WERI-Rb-1 (cell line): ENCODE measurements around the gene SLC5A6.

Experiments used
- DNase-seq: peaks from one replicate; pipeline ENCODE4 v3.0.0-alpha.2; 2020
- H3K27ac ChIP-seq: fragments of 250-450 bp; sonication (Bioruptor Pico); 2 replicates; pipeline ENCODE4 v1.5.1; 2020; ENCODE audit warnings: mild to moderate bottlenecking, moderate library complexity
- H3K27me3 ChIP-seq: fragments of 250-450 bp; sonication (Bioruptor Pico); 2 replicates; pipeline ENCODE4 v1.5.1; 2021; ENCODE audit warnings: mild to moderate bottlenecking, low read depth, moderate library complexity; ENCODE audit not compliant: insufficient read depth, severe bottlenecking
- H3K36me3 ChIP-seq: fragments of 250-450 bp; sonication (Bioruptor Pico); 2 replicates; pipeline ENCODE4 v1.5.1; 2020; ENCODE audit warnings: mild to moderate bottlenecking, moderate library complexity
- H3K4me3 ChIP-seq: 2 replicates; pipeline ENCODE4 v1.5.1; 2011; ENCODE audit warnings: low read depth, mild to moderate bottlenecking, control low read depth, low read length
- H3K9me3 ChIP-seq: fragments of 250-450 bp; sonication (Bioruptor Pico); 2 replicates; pipeline ENCODE4 v1.5.1; 2021; ENCODE audit warnings: mild to moderate bottlenecking, moderate library complexity; ENCODE audit not compliant: severe bottlenecking
- TF ChIP-seq, protein P1 (sequence below): IDR thresholded peaks from 2 replicates; pipeline ENCODE4 v1.5.1; 2011; ENCODE audit warnings: low read depth, mild to moderate bottlenecking, control low read depth, inconsistent platforms, low read length

Gene SLC5A6

GRCh38 chr2:27241761-27242613 lies 29.9 kb upstream of the SLC5A6 start:
- Histone ChIP-seq H3K4me3 (no peak overlapping the region), H3K36me3 (peaks cover 81% of the 10 kb centered on the region), H3K27me3 (no peaks in the 10 kb centered on the region), H3K27ac (no peak overlapping the region), H3K9me3 (no peaks in the 10 kb centered on the region)
- no peak for DNase-seq
- TF ChIP-seq, protein P1, sequence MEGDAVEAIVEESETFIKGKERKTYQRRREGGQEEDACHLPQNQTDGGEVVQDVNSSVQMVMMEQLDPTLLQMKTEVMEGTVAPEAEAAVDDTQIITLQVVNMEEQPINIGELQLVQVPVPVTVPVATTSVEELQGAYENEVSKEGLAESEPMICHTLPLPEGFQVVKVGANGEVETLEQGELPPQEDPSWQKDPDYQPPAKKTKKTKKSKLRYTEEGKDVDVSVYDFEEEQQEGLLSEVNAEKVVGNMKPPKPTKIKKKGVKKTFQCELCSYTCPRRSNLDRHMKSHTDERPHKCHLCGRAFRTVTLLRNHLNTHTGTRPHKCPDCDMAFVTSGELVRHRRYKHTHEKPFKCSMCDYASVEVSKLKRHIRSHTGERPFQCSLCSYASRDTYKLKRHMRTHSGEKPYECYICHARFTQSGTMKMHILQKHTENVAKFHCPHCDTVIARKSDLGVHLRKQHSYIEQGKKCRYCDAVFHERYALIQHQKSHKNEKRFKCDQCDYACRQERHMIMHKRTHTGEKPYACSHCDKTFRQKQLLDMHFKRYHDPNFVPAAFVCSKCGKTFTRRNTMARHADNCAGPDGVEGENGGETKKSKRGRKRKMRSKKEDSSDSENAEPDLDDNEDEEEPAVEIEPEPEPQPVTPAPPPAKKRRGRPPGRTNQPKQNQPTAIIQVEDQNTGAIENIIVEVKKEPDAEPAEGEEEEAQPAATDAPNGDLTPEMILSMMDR, result no peak

DNA sequence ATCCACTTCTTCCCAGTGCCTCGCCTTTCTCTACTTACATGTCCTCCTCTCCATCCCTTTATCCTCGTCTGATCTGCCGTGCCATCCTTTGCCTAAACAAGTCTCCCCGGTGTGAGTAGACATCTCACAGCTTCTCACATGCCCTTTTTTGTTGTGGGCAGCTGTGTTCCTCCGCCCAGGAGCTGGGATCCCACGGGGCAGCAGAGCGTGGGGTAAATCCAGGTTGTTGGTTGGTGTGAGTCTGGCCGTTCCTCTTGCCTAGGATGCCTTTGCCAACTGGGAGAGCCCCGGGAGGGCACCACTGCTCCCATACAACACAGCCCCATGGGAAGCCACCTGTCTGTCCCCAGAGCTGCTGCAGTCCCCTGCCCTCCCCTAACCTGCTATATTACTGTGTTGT lies 28.3 kb upstream of the SLC5A6 start:
- H3K27ac ChIP-seq, result no peak overlapping the region
- TF ChIP-seq, protein P1, result no peak
- no peak overlapping the region for H3K4me3 ChIP-seq
- no peaks in the 10 kb centered on the region for H3K27me3 ChIP-seq
- H3K36me3 ChIP-seq, result peaks cover 97% of the 10 kb centered on the region
- DNase-seq, result no peak
- H3K9me3 ChIP-seq, result no peaks in the 10 kb centered on the region

DNA sequence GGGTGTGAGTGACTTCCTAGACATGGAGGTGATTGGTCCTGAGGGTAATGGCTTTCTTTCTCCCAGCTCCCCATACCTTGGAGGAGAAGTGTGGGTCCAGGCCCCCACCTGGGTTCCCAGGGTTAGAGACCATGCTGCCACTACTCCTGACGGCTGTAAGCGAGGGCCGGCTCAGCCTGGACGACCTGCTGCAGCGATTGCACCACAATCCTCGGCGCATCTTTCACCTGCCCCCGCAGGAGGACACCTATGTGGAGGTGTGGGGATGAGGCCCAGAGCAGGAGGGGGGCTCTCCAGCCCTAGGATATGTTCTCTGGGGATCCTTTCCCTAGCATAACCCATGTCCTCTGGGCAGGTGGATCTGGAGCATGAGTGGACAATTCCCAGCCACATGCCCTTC lies 26.9 kb upstream of the SLC5A6 start:
- Histone ChIP-seq H3K27ac (no peak overlapping the region), H3K4me3 (no peak overlapping the region), H3K36me3 (peaks cover 100% of the 10 kb centered on the region), H3K9me3 (no peaks in the 10 kb centered on the region), H3K27me3 (no peaks in the 10 kb centered on the region)
- TF ChIP-seq, protein P1, result no peak
- DNase-seq, result no peak

DNA sequence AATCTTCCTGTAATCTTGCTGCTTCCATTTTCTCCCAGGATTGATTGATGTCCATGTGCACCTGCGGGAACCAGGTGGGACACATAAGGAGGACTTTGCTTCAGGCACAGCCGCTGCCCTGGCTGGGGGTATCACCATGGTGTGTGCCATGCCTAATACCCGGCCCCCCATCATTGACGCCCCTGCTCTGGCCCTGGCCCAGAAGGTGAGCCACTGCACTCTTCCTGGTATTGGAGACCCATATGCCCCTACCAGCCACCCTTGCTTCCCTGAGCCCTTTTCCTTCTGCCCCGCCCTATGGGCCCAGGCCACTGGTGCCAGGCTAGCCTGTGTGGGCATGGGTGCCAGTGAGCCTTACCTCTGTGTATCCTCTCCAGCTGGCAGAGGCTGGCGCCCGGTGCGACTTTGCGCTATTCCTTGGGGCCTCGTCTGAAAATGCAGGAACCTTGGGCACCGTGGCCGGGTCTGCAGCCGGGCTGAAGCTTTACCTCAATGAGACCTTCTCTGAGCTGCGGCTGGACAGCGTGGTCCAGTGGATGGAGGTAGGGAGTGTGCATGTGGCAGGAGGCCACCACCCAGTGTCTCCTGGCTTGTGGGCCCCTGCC lies 25.4 kb upstream of the SLC5A6 start:
- Histone ChIP-seq H3K9me3 (no peaks in the 10 kb centered on the region), H3K27ac (no peak overlapping the region), H3K36me3 (peaks cover 100% of the 10 kb centered on the region), H3K4me3 (no peak overlapping the region), H3K27me3 (no peaks in the 10 kb centered on the region)
- TF ChIP-seq, protein P1, result no peak
- DNase-seq, result no peak

DNA sequence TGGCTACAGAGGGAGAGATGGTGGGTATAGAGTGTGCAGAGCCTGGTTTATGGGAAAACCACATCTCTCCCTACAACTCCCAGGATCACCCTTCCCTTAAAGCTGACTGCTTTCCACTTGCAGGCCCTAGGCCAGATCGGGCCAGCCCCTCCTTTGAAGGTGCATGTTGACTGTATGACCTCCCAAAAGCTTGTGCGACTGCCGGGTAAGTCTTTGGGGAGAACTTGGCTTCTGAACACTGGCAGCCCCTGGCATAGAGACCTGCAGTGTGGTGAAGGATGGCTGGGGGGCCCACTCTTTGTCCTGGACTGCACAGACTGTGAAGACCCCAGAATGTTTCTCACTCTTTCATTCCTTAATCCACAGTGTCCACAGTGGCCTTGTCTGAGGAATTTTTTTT lies 24.6 kb upstream of the SLC5A6 start:
- Histone ChIP-seq H3K36me3 (peaks cover 100% of the 10 kb centered on the region), H3K27ac (no peak overlapping the region), H3K27me3 (no peaks in the 10 kb centered on the region), H3K4me3 (no peak overlapping the region), H3K9me3 (no peaks in the 10 kb centered on the region)
- DNase-seq, result no peak
- TF ChIP-seq, protein P1, result no peak
